DND-41 (cell line): Measurements from ENCODE around the gene OSTM1.
A peak's percentile ranks its signal among the peaks of the same experiment; 100 is the strongest.

Experiments
- EZH2 ChIP-seq: IDR thresholded peaks from 3 replicates; pipeline ENCODE4 v1.6.1; 2012; ENCODE audit warnings: borderline replicate concordance, low read depth, mild to moderate bottlenecking, moderate library complexity, low read length, inconsistent platforms; ENCODE audit not compliant: severe bottlenecking
- TF ChIP-seq, protein P1 (sequence below): IDR thresholded peaks from 2 replicates; pipeline ENCODE4 v1.5.1; 2012; ENCODE audit warnings: borderline replicate concordance, low read length, moderate library complexity, mild to moderate bottlenecking; ENCODE audit not compliant: poor library complexity, severe bottlenecking; ENCODE audit errors: extremely low read depth

DNA sequence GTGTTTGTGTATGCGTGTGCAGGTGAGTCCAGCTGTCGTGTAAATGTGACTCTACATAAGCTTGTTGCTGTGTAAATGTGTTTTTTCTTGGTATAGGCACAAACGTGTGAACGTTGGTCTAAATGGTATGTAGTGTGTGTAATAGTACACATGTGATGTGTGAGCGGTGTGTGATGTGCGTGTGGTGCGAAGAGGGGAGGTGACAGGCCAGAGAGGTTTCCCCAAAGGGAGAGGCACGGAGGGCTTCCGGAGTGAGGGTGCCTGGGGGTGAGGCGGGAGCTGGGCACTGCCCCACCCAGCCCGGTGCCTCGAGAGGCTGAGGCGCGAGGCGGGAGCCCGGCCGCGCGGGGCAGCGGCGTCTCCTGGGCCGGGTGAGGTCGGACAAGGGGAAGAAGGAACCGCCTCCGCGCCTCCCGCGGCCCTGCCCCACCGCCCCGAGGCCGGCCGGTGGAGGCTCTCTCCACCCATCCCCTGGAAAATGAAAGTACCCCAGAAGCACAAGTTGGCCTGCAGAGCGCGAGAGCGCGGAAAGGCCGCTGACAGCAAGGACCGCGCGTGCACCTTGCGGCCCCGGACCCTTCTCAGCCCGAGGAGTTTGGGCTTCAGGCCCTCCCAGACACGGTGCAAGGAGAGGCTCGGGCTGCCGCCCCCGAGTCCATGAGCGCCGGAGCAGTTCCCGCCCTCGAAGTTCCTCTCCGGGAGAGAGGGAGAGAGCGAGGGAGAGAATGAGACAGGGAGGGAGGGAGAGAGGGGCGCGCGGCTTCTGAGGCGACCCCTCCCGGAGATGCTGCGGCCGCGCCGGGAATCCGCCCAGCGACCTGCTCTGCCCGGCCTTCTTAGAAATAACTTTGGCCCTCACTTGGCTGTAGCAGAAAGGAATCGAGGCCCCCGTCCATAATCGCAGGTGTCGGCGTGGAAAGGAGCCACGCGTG is 43.2 kb upstream of the OSTM1 start:
- TF ChIP-seq, protein P1, sequence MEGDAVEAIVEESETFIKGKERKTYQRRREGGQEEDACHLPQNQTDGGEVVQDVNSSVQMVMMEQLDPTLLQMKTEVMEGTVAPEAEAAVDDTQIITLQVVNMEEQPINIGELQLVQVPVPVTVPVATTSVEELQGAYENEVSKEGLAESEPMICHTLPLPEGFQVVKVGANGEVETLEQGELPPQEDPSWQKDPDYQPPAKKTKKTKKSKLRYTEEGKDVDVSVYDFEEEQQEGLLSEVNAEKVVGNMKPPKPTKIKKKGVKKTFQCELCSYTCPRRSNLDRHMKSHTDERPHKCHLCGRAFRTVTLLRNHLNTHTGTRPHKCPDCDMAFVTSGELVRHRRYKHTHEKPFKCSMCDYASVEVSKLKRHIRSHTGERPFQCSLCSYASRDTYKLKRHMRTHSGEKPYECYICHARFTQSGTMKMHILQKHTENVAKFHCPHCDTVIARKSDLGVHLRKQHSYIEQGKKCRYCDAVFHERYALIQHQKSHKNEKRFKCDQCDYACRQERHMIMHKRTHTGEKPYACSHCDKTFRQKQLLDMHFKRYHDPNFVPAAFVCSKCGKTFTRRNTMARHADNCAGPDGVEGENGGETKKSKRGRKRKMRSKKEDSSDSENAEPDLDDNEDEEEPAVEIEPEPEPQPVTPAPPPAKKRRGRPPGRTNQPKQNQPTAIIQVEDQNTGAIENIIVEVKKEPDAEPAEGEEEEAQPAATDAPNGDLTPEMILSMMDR, result no peak
- TF ChIP-seq EZH2, result peak; percentile 48
